Ovary (tissue), 10 donors: ENCODE data around the gene DAPL1. TPM values are rescaled to one million over a fixed set of nuclear protein-coding genes. Genes with fewer than 3 reads are reported as not detected.

Experiments used
- DNase-seq, 5 donors: peaks; one replicate each; pipeline ENCODE4 v3.0.0-alpha.2; 2019 to 2020
- H3K27ac ChIP-seq, 2 donors: fragments of 200-600 bp; one replicate each; pipeline versions ENCODE4 v1.5.1 to v1.8.0; 2019 to 2022
- H3K27me3 ChIP-seq: fragments of 200-600 bp; one replicate; pipeline ENCODE4 v1.8.0; 2022
- H3K36me3 ChIP-seq: fragments of 200-600 bp; sonication (generic); one replicate; pipeline ENCODE4 v1.5.1; 2019
- H3K4me1 ChIP-seq: one replicate; pipeline ENCODE4 v1.8.1; 2013; ENCODE audit warnings: mild to moderate bottlenecking, moderate library complexity; ENCODE audit not compliant: insufficient read depth
- H3K4me3 ChIP-seq: fragments of 200-600 bp; sonication (generic); one replicate; pipeline ENCODE4 v1.5.1; 2017
- H3K9me3 ChIP-seq, 2 donors: fragments of 200-600 bp in 1 of 2; sonication (generic) in 1 of 2; one replicate each; pipeline versions ENCODE4 v1.5.1 to v1.8.1; 2013 to 2019; ENCODE audit warnings: mild to moderate bottlenecking in 1 of 2, moderate library complexity in 1 of 2
- EP300 ChIP-seq: sonication (generic); formaldehyde crosslinking; IDR thresholded peaks from one replicate; pipeline ENCODE4 v1.6.1; 2017; ENCODE audit warnings: antibody characterized with exemption
- POLR2A ChIP-seq: fragments of 450-650 bp; IDR thresholded peaks from one replicate; pipeline ENCODE4 v1.6.1; 2017; ENCODE audit warnings: antibody characterized with exemption, mild to moderate bottlenecking, moderate library complexity
- WGBS, 3 donors: extraction: QIAGEN DNeasy Blood & Tissue Kit in 1 of 3; methylation state at CpG; one replicate each; pipeline versions ENCODE4 v1.1.5 to v1.1.7; 2013 to 2017; 5-methylcytosine and 5-hydroxymethylcytosine counted together
- intact Hi-C, 4 donors: fragments of 100-400 bp; cut with DNase I; formaldehyde crosslinking; loops; one replicate each; pipeline versions ENCODE4 v1.11.0 to v1.15.1; 2022 to 2023
- long read RNA-seq, 3 donors: library from polyadenylated mRNA in 2 of 3; unstranded in 2 of 3; transcript quantifications; one replicate each; pipeline ENCODE4 v2.0.0 and lab custom pipeline, GENCODE V29; 2021 to 2026
- polyA plus RNA-seq, 2 donors: library from polyadenylated mRNA; stranded (reverse); fragments of 200-250 nt in 1 of 2; fragments of 350-450 nt in 1 of 2; fragmentation: Illumina TruSeq in 1 of 2; extraction: RNeasy Lipid Tissue Mini Kit (QIAGEN cat#74804) in 1 of 2; gene quantifications; one replicate each; pipeline ENCODE4 v1.2.3, GENCODE V29; 2013 to 2014
- total RNA-seq, 7 donors: library from RNA; depleted of rRNA in 2 of 7; stranded (reverse); fragments of >200 nt in 2 of 7; fragmentation: NEBNext Ultra II Directional in 3 of 7; extraction: Animal tissue kit (Norgen Biotek cat#: 25700) in 3 of 7; gene quantifications; one replicate each; pipeline versions ENCODE4 v1.1.0 to v1.2.4, GENCODE V29; 2016 to 2023
- TF ChIP-seq, protein P1 (sequence below), 3 donors: fragments of 450-650 bp in 2 of 3; fragments of 200-600 bp in 1 of 3; IDR thresholded peaks; one replicate each; pipeline versions ENCODE4 v1.5.1 to v1.8.0; 2016 to 2022; ENCODE audit warnings: antibody characterized with exemption in 3 of 3, mild to moderate bottlenecking in 1 of 3
- donor health status: DM: no; HTN: no; CAD: no; lungs with moderate emphysema.
- donor health status: DM: no; HTN: no; CAD: no.
- donor health status: Bipolar disorder and iron deficiency.
- donor health status: DM: yes; HTN: yes; CAD: no.
- donor health status: DM: no; HTN: no; CAD: no.
- donor health status: DM: yes; HTN: yes; CAD: no.

DAPL1 gene, protein sequence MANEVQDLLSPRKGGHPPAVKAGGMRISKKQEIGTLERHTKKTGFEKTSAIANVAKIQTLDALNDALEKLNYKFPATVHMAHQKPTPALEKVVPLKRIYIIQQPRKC
- total RNA-seq (10 to 100 TPM in 1 of 7 donors, 1 to 10 TPM in 4, not detected in 2; 1.2 to 64.2 (median 3.7) TPM), polyA plus RNA-seq (1 to 10 TPM; 3.0 to 8.3 TPM)
- long read RNA-seq, donor 1, partial matches to known transcripts = 0 of 1 reads
- long read RNA-seq, donor 1, other reads (novel, unspliced or antisense) = 1 of 1 reads
- long read RNA-seq, donor 2, partial matches to known transcripts = 0 of 2 reads
- long read RNA-seq, donor 2, other reads (novel, unspliced or antisense) = 0 of 2 reads
- long read RNA-seq, donor 3 = 0 reads

DNA sequence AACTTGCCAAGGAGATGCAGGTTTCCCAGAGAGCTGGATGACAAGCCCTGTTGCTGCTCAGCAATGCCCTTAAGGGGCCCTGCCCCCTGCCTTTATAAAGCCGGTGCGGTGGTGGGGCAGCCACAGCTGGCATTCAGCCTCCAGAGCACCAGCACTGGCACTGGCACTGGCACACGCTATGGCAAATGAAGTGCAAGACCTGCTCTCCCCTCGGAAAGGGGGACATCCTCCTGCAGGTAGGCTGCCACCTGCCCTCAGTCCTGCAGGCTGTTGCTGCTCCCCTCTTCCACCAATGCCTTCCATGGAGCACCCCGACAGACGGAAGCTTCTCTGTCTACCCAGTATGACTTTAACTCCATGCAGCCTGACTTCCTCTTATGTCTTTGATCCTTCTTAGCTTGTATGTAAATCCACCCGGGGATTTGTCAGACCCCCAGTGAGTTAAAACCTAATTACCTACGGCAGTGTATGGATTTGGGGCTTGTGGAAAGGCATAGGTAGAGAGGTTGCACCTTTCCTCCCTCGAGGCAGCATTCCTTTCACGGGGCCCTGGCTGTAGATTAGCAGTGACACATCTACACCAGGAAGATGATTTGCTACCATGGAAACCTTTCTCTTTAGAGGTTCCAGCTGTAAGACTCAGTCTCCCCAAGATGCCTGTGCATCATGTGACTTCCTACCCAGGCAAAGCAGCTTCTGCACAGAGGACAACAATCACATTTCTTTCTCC, at the start of gene DAPL1:
Gene DAPL1 (plus strand): TSS at position 123 of the 730 bp plus-strand sequence. CDS start 56 bp downstream, at position 179.
- WGBS, 3 donors = 28 to 38% (median 29%) methylated on average over 10 of the region's 10 CpGs
- Histone ChIP-seq H3K9me3 (no peaks in the 10 kb centered on the region), H3K4me3 (no peak within 1 kb of the TSS), H3K4me1 (no peaks in the 10 kb centered on the region), H3K27ac (no peak within 1 kb of the TSS), H3K27me3 (no peaks in the 10 kb centered on the region), H3K36me3 (no peaks in the 10 kb centered on the region)
- intact Hi-C loops = no loop called here
- no peak for TF ChIP-seq EP300
- TF ChIP-seq POLR2A = no peak
- TF ChIP-seq, protein P1, sequence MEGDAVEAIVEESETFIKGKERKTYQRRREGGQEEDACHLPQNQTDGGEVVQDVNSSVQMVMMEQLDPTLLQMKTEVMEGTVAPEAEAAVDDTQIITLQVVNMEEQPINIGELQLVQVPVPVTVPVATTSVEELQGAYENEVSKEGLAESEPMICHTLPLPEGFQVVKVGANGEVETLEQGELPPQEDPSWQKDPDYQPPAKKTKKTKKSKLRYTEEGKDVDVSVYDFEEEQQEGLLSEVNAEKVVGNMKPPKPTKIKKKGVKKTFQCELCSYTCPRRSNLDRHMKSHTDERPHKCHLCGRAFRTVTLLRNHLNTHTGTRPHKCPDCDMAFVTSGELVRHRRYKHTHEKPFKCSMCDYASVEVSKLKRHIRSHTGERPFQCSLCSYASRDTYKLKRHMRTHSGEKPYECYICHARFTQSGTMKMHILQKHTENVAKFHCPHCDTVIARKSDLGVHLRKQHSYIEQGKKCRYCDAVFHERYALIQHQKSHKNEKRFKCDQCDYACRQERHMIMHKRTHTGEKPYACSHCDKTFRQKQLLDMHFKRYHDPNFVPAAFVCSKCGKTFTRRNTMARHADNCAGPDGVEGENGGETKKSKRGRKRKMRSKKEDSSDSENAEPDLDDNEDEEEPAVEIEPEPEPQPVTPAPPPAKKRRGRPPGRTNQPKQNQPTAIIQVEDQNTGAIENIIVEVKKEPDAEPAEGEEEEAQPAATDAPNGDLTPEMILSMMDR (IDR thresholded peaks at IDR 0.05) = no peak
- DNase-seq = no peak

DNA sequence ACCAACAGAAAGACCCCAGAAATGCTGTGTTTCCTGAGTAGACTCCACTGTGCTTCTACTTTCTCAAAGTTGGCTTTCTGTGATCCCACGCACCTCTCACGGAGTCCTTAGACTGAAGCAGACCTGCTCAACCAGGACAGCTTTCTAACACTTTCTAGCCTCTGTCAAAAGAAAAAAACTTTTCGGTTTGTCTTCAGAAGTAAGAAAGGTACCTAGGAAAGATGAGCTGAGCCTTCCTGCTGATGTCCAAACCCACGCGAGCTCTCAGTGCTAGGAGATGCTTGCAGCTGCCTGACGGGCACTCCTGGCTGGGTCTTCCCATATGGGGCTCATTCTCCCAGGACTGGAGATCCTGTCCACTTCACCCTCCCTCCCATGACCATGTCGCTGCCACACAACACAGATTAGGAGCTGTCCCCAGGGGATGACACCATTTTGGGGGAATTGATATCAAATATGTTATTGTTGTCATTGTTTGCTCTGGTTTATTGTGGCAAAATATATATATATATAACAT, 49.2 kb upstream of the DAPL1 start:
- Histone ChIP-seq H3K27ac (no peak overlapping the region), H3K9me3 (no peaks in the 10 kb centered on the region), H3K27me3 (no peaks in the 10 kb centered on the region), H3K36me3 (no peaks in the 10 kb centered on the region), H3K4me1 (peaks cover 13% of the 10 kb centered on the region), H3K4me3 (no peak overlapping the region)
- TF ChIP-seq POLR2A (no peak), EP300 (no peak)
- TF ChIP-seq, protein P1 (IDR thresholded peaks at IDR 0.05) = no peak
- intact Hi-C loops = loop anchor here (5.0 to 10.0 kb wide), 6 partner anchors 289 to 724 kb away; partner anchors contain the start of genes CCDC148 (in 2 of the 4) and PKP4 (in 2 of the 4)
- 36 to 42% (median 38%) methylated on average over 7 of the region's 7 CpGs for WGBS, 3 donors
- DNase-seq = no peak

DNA sequence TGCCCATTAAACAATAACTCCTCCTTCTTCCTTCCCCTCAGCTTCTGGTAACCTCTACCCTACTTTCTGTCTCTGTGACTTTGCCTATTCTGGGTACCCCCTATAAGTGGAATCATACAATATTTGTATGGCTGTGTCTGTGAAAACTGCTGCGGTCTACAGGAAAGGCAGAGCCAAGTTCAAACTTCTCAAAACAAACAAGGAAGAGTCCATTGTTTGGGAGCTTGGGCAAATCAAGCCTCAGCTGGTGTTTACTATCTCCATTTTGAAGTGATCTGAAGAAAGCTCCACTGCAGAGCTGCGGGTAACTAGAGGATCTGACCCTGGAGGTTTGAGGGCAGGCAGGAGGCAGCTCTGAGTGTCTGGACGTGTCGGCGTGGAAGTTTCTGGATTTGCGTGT, 48.6 kb upstream of the DAPL1 start:
- TF ChIP-seq EP300 (no peak), POLR2A (no peak)
- TF ChIP-seq, protein P1 (IDR thresholded peaks at IDR 0.05) = no peak
- H3K9me3 ChIP-seq = no peaks in the 10 kb centered on the region
- no peaks in the 10 kb centered on the region for H3K27me3 ChIP-seq
- intact Hi-C loops = loop anchor here (5.0 to 10.0 kb wide), 6 partner anchors 289 to 724 kb away; partner anchors contain the start of genes CCDC148 (in 2 of the 4) and PKP4 (in 2 of the 4)
- no peak overlapping the region for H3K27ac ChIP-seq
- WGBS, 3 donors = 42 to 47% (median 46%) methylated on average over 6 of the region's 6 CpGs
- no peak for DNase-seq
- H3K4me3 ChIP-seq = no peak overlapping the region
- H3K36me3 ChIP-seq = no peaks in the 10 kb centered on the region
- H3K4me1 ChIP-seq = peaks cover 13% of the 10 kb centered on the region

DNA sequence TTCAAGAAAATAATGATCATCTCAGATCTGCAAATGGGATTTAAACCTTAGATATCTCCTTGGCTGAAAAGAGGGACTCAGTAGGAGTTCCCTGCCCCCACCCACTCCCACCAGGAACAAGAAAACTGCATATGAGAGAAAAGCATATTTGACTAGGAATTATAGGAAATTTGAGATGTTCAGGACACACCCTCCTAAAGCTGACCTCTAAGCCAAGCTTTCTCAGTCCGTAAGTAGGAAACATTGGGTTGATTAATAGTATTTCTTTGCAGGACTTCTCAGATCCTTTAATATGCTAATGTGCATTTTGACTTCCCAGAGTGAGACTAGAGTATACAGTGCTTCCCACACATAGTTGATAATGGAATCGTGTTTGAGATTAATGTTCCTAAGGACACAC, 47.8 kb upstream of the DAPL1 start:
- Histone ChIP-seq H3K9me3 (no peaks in the 10 kb centered on the region), H3K27me3 (no peaks in the 10 kb centered on the region), H3K36me3 (no peaks in the 10 kb centered on the region), H3K27ac (no peak overlapping the region), H3K4me1 (peaks cover 13% of the 10 kb centered on the region), H3K4me3 (no peak overlapping the region)
- 38 to 47% (median 39%) methylated on average over 2 of the region's 2 CpGs for WGBS, 3 donors
- TF ChIP-seq, protein P1 (IDR thresholded peaks at IDR 0.05) = no peak
- TF ChIP-seq EP300 (no peak), POLR2A (no peak)
- intact Hi-C loops = loop anchor here (5.0 to 10.0 kb wide), 6 partner anchors 290 to 725 kb away; partner anchors contain the start of genes CCDC148 (in 2 of the 4) and PKP4 (in 2 of the 4)
- no peak for DNase-seq
